HL-60 (cell line): ENCODE data around the gene EMC6.

Source experiments
- CTCF ChIP-seq: IDR thresholded peaks from one replicate; pipeline ENCODE4 v1.5.1; 2011; ENCODE audit warnings: low read length, control low read depth, inconsistent platforms; ENCODE audit not compliant: insufficient read depth
- POLR2AphosphoS5 ChIP-seq: IDR thresholded peaks from 2 replicates; pipeline ENCODE4 v1.6.1; 2012; ENCODE audit warnings: low read depth

GRCh38 chr17:3699951-3700350 is 31.3 kb downstream of the EMC6 start:
- TF ChIP-seq CTCF (no peak), POLR2AphosphoS5 (no peak)
